ENCODE results near the gene MLX.
A peak's percentile ranks its signal among the peaks of the same experiment; 100 is the strongest.

DNA sequence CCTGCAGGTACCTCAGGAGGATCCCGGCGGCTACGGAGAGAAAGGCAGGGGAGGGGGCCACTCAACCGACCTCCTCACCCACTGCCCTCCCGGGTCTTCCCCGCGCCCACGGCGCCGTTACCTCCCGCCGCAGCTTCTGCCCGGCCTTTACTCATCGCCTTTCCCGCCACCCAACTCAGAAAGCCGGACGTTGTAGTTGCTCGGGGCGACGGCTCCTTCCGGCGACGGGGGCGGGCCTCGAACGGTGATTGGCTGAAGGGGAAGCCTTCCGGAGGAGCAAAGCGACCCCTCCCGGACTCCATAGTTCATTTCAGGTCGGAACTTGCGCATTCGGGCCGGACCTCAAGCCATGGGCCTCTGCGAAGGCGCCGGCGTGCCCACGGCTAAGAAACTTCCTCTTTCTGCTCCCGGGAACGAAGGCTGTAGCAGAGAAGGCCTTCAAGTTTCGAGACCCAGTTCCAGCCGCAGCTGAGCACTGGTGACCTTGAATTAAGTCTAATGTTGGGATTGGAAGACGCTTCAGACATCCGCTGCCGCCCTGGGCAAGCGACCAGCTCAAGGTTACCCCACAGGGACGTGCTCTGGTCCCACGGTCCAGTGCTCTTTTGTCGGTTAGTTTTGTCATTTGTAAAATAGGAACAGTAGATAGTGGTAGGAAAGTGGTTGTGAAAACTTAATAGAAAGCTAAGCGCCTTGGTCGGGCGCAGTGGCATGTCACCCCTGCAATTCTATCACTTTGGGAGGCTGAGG is 10.8 kb downstream of the MLX start, which contains the start of gene PSMC3IP:
- TF ChIP-seq, protein P1, sequence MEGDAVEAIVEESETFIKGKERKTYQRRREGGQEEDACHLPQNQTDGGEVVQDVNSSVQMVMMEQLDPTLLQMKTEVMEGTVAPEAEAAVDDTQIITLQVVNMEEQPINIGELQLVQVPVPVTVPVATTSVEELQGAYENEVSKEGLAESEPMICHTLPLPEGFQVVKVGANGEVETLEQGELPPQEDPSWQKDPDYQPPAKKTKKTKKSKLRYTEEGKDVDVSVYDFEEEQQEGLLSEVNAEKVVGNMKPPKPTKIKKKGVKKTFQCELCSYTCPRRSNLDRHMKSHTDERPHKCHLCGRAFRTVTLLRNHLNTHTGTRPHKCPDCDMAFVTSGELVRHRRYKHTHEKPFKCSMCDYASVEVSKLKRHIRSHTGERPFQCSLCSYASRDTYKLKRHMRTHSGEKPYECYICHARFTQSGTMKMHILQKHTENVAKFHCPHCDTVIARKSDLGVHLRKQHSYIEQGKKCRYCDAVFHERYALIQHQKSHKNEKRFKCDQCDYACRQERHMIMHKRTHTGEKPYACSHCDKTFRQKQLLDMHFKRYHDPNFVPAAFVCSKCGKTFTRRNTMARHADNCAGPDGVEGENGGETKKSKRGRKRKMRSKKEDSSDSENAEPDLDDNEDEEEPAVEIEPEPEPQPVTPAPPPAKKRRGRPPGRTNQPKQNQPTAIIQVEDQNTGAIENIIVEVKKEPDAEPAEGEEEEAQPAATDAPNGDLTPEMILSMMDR (IDR thresholded peaks at IDR 0.05; ENCODE audit: low read depth, low read length), result peak; percentile 31
- TF ChIP-seq EZH2phosphoT487 (IDR thresholded peaks at IDR 0.05; ENCODE audit: low read depth), result no peak
